HG02759 (cell line): ENCODE measurements around the gene GABRA5.
"Not testable (repeated sequence)": the region's sequence is repeated elsewhere in the genome, so short reads cannot be mapped to it uniquely, and the experiment has no call there.

Experiments used
- ATAC-seq: cut with Tn5 transposase; IDR thresholded peaks from one replicate; pipeline ENCODE4 v1.9.1; 2021; ENCODE audit warnings: mild to moderate bottlenecking, moderate library complexity; ENCODE audit not compliant: unreplicated experiment

Gene GABRA5

DNA sequence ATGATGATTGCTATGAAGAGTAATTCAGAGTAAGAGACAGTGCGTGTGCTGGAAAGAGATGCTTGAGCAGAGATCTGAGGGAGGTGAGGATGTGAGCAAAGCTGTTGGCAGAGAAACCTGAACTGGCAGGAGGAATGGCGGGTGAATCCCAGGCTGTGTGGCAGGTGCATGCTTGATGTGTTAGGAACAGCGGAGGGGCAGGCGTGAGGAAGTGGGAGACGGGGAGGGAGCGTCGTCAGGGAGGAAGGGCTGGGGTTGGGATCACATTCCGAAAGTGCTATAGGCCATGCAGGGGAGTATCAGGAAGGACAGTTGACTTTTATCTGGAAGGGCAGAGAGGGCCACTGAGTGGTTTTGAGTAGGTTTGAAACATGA, 8.6 kb downstream of the GABRA5 start:
- no peak for ATAC-seq

DNA sequence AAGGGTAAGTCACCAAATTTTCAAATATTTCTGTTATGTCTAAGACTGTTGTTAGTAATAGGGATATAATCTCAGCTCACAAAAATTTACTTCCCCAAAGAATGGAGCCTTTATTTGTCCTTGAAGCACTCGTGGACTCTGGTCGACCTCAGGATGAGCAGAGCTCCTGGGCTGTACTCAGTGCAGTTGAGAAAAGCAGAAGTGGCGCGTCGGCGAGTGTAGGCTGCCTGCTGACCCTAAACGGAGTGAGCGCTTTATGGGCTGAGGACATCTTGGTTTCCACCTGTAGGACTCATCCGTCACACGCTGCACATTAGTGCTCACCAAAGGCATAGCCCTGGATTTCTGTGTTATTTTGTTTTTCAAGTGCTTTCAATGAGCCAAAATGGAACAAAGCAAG, 11.0 kb downstream of the GABRA5 start:
- ATAC-seq, result no peak

- no peak for ATAC-seq
Measured at GRCh38 chr15:26879706-26880105, 12.8 kb downstream of the GABRA5 start.

GRCh38 chr15:26882112-26882511, 15.2 kb downstream of the GABRA5 start:
- no peak for ATAC-seq

GRCh38 chr15:26882616-26883365, 15.9 kb downstream of the GABRA5 start:
- no peak for ATAC-seq

- ATAC-seq, result no peak
Measured at GRCh38 chr15:26883466-26883865, 16.6 kb downstream of the GABRA5 start.

DNA sequence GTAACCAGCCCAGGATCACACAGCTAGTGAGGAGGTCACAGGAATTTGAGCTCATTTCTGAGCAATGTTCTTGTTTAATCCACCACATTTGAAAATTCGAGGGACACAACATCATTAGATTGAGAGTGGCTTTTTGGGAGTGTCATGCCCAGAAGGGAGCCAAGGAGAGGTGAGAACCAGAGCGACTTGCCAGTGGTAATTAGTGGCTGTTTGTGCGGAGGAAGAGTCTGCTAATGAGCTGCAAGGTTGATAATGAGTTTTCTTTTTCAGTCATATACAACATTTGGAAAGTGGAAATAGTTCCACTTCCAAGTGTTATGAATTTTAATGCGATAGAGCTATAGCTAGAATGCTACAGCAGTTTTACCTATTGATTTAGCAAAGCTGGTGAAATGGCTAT, 19.7 kb downstream of the GABRA5 start:
- ATAC-seq, result no peak

DNA sequence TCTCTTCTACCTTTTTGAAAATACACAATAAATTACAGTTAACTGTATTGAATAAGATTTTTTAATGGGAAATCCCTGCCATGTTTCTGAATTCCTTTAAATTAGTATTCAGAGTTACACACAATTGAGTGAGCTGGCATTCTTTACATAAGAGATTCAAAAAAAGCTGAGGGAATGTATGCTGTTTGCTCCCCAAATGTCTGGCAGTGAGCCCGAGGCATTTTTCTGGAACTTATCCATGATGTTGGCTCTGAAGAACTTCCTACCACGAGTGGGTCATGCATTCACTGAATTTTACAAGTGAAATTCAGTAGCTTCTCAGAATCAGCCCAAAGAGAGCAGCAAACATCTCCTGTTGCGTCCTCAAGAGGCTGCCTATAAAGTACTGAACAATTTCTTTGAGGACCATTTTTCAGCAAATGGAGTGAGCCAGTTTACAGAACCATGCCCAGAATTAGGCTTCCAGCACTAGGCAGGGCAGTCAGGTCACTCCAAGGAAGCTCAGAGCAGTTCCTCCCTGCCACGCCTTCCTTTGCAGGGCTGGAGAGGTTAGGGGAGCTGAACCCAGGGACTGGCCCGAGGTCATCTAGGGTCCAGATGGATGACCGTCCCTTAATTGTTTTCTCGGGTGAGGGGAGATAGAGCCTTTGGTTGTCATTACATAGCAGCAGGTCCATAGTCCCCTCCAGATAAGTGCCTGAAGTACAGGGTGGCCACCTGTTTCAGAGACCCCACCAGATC, 21.2 kb downstream of the GABRA5 start:
- no peak for ATAC-seq

- ATAC-seq, result no peak
Measured at GRCh38 chr15:26888761-26889160, 21.9 kb downstream of the GABRA5 start.

DNA sequence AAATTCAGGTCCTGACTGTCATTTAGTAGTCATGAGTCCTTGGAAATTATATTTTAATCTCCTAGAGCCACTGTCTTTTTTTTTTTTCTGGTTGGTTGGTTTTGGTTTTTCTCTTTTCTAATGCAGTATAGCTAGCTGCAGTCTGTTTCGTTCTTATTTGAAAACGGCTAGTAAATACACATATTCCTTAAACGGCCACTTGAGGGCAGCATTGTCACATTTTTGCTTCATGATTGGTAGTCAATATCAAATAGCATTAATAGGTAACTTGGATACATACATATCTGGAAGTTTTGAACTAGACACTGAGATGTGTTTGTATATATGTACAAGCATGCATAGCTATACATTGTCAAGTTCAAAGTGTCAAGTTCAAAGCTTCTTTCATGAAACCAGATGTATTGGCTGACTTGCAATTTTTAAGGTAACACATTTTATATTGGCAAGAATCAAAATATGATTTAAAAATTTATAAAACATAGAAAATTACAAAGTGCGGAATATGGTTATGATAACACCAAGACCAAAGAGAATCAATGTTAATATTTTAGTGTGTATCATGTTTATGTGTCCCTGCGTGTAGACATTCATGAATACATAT, 22.5 kb downstream of the GABRA5 start:
- ATAC-seq, result peak; percentile 50

DNA sequence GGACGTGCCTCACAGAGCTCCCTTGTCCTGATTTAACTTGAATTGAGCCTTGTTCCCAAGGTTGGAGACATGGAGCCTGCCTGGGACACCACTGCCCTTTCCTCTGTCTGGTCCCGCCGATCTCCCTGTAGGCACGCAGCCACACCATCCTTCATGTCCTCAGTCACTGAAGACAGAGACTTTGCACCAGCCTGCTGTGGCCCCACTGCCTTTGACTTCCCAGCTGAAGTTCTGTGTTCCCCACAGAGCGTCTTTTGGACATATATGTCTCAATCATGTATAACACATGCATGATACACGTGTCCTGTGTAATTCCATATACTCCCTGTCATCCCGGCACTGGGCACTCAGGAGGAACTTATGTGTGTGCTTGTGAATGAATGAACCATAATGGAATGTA, 23.6 kb downstream of the GABRA5 start:
- no peak for ATAC-seq

GRCh38 chr15:26890988-26891387, 24.1 kb downstream of the GABRA5 start:
- no peak for ATAC-seq

GRCh38 chr15:26891448-26892181, 24.8 kb downstream of the GABRA5 start:
- ATAC-seq, result peak; percentile 74

DNA sequence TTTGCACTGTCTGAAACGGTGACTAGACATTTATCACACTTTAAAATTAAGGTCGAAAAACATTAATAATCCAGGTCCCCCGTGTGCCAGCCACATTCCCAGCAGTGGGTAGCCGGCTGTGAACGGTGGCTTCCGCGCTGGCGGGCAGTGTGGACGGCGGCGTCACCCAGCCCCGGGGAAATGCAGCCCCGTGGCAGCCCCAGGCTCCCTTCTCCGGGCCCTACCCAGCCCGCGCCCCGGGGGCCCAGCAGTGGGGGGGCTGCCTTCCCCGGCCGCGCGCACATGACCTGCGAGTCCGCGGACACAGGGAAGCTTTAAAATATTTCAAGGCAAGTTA, 25.3 kb downstream of the GABRA5 start:
- no peak for ATAC-seq

DNA sequence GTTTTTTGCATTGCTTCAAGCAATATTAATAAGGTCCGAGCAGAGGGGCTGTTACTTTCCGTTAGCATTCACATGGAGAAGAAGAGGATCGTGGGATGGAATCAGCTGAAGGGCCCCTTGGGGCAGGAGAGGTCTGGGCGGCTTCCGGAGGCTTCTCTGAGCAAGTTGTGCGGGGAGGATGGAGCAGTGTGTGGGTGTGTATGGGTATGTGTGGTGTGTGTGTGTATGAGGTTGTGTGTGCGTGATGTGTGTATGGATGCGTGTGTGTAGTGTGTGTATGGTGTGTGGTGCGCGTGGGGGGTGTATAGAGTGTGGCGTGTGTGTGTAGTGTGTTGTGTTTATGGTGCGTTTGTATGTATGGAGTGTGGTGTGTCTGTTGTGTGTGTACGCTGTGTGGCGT, 25.8 kb downstream of the GABRA5 start:
- no peak for ATAC-seq

GRCh38 chr15:26893351-26894065, 26.6 kb downstream of the GABRA5 start:
- no peak for ATAC-seq

DNA sequence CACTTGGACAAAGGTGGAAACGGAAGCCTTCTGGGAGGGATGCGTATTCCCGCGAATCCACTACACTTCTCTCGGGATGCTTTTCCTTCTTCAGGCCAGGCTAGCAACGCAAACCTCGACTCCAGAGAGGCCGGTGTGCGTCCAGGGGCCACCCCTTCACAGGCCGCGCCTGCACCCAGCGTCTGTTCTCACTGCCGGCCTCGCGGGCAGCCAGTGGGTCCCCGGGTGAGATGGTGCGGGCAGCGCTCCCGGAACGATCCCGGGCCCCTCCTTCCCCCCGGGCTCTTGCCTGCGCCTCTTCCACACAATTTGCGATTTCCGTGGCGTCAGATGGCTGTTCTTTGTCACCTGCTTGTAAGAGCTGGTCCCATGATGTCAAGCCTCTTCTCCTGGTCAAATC, 27.3 kb downstream of the GABRA5 start:
- no peak for ATAC-seq

DNA sequence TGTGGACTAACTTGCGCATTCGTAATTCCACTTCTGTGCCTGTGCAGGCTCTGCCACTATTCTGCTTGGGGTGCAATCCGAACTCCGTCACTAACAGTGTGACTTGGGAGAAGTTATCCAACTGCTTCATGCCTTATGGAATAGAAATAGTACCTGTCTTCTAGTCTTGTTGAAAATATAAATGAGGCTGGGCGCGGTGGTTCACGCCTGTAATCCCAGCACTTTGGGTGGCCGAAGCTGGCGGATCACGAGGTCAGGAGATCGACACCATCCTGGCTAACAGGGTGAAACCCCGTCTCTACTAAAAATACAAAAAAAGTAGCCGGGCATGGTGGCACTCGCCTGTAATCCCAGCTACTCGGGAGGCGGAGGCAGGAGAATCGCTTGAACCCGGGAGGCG, 28.5 kb downstream of the GABRA5 start:
- ATAC-seq, result not testable (repeated sequence)

DNA sequence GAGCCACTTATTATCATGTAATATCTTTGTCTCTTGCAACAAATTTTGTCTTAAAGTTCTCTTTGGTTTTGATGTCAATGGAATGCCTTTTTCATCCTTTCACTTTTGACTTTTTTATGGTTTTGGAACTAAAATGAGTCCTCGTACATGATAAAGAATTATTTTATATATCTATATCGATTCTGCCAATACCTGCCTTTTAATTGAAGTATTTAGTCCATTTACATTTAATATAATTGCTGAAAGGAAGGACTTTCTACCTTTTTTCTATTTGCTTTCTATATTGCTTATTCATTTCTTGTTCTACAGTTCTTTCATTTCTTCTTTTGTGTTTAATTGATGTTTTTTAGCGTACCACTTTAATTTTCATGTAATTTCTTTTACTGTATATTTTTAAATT, 32.8 kb downstream of the GABRA5 start:
- no peak for ATAC-seq

GRCh38 chr15:26901041-26901440, 34.2 kb downstream of the GABRA5 start:
- ATAC-seq, result no peak

GRCh38 chr15:26910715-26911114, 43.9 kb downstream of the GABRA5 start:
- ATAC-seq, result no peak
